Measurements from ENCODE around the gene ATG9A.

The ATG9A gene

GRCh38 chr2:219252900-219253752 is 23.7 kb upstream of the ATG9A start, which contains the start of gene TUBA4B:
TSS of gene TUBA4B (plus strand) at chr2:219253243. CDS start at chr2:219253408, 165 bp downstream.
- peak; percentile 47 for DNase-seq

GRCh38 chr2:219252570-219252899 is 23.1 kb upstream of the ATG9A start:
- DNase-seq: peak; percentile 48

GRCh38 chr2:219252084-219252483 is 22.6 kb upstream of the ATG9A start:
- DNase-seq: peak; percentile 40

GRCh38 chr2:219251656-219252055 is 22.2 kb upstream of the ATG9A start:
- DNase-seq: no peak

- no peak for DNase-seq
These were observed 20.8 kb upstream of the ATG9A start for GRCh38 chr2:219250049-219250781.

- no peak for DNase-seq
These were observed 20.0 kb upstream of the ATG9A start for GRCh38 chr2:219249203-219249980.

- DNase-seq: no peak
These were observed 19.4 kb upstream of the ATG9A start for GRCh38 chr2:219248845-219249202.

GRCh38 chr2:219247678-219248642 is 18.5 kb upstream of the ATG9A start:
- peak; percentile 56 for DNase-seq

- no peak for DNase-seq
These were observed 17.1 kb upstream of the ATG9A start for GRCh38 chr2:219246559-219246958.

- DNase-seq: no peak
These were observed 16.4 kb upstream of the ATG9A start for GRCh38 chr2:219245899-219246230.

- DNase-seq: peak; percentile 85
These were observed 15.9 kb upstream of the ATG9A start, which contains the start of the genes GLB1L and STK16 for GRCh38 chr2:219245148-219245898. TSS of gene GLB1L (minus strand) at chr2:219245444. CDS start at chr2:219243573, 1,871 bp downstream. TSS of gene STK16 (plus strand) at chr2:219245479. CDS start at chr2:219246000, 521 bp downstream.

GRCh38 chr2:219244789-219245147 is 15.3 kb upstream of the ATG9A start:
- DNase-seq: no peak

- DNase-seq: no peak
These were observed 13.9 kb upstream of the ATG9A start for GRCh38 chr2:219243291-219243761.

- DNase-seq: no peak
These were observed 4.9 kb upstream of the ATG9A start for GRCh38 chr2:219234331-219234730.

GRCh38 chr2:219230059-219230540 is 664 bp upstream of the ATG9A start:
- DNase-seq: peak; percentile 46

GRCh38 chr2:219228911-219229304 is 528 bp downstream of the ATG9A start:
- DNase-seq: no peak

GRCh38 chr2:219228041-219228910 is 1.2 kb downstream of the ATG9A start:
- no peak for DNase-seq

- DNase-seq: no peak
These were observed 4.1 kb downstream of the ATG9A start for GRCh38 chr2:219225350-219225749.

- DNase-seq: no peak
These were observed 5.4 kb downstream of the ATG9A start for GRCh38 chr2:219223831-219224610.
